SK-N-SH (cell line): ENCODE results near the gene CELA3B.
"Not testable (repeated sequence)": the region's sequence is repeated elsewhere in the genome, so short reads cannot be mapped to it uniquely, and the experiment has no call there.

Experiments used
- CHD2 ChIP-seq: fragments of 150-350 bp; IDR thresholded peaks from 2 replicates; pipeline ENCODE4 v1.6.1; 2018; ENCODE audit warnings: low read length; ENCODE audit not compliant: partially characterized antibody
- EP300 ChIP-seq, 2 experiments: IDR thresholded peaks; 2 replicates each; pipeline versions ENCODE4 v1.4.0 to v1.6.1; 2012; ENCODE audit warnings: borderline replicate concordance in 1 of 2, low read depth in 1 of 2, low read length in 1 of 2
- EZH2phosphoT487 ChIP-seq: fragments of 200-600 bp; sonication (generic); IDR thresholded peaks from 2 replicates; pipeline ENCODE4 v1.6.1; 2017; ENCODE audit warnings: low read depth, mixed run types, mild to moderate bottlenecking, antibody characterized with exemption, moderate library complexity, borderline replicate concordance
- JUND ChIP-seq: IDR thresholded peaks from 2 replicates; pipeline ENCODE4 v1.4.0; 2012
- MXI1 ChIP-seq: IDR thresholded peaks from 2 replicates; pipeline ENCODE4 v1.6.1; 2012; ENCODE audit warnings: mild to moderate bottlenecking, low read depth, low read length, improper control_type of control experiment
- POLR2AphosphoS5 ChIP-seq: IDR thresholded peaks from 2 replicates; pipeline ENCODE4 v1.6.1; 2012; ENCODE audit warnings: low read depth, low read length
- RAD21 ChIP-seq: IDR thresholded peaks from 2 replicates; pipeline ENCODE4 v1.6.1; 2012; ENCODE audit warnings: mild to moderate bottlenecking, low read length
- RFX5 ChIP-seq: IDR thresholded peaks from 2 replicates; pipeline ENCODE4 v1.6.1; 2012; ENCODE audit warnings: mild to moderate bottlenecking, improper control_type of control experiment, low read length
- SMC3 ChIP-seq: IDR thresholded peaks from 2 replicates; pipeline ENCODE4 v1.6.1; 2012; ENCODE audit warnings: low read depth, low read length, improper control_type of control experiment
- TAF1 ChIP-seq: IDR thresholded peaks from 2 replicates; pipeline ENCODE4 v1.6.1; 2012; ENCODE audit warnings: low read depth, mild to moderate bottlenecking, low read length, moderate library complexity, borderline replicate concordance
- TEAD4 ChIP-seq: IDR thresholded peaks from 2 replicates; pipeline ENCODE4 v1.4.0; 2012; ENCODE audit warnings: mild to moderate bottlenecking, borderline replicate concordance; ENCODE audit not compliant: insufficient read depth
- YY1 ChIP-seq: IDR thresholded peaks from 2 replicates; pipeline ENCODE4 v1.4.0; 2012; ENCODE audit warnings: low read depth, mild to moderate bottlenecking
- TF ChIP-seq, protein P1 (sequence below): fragments of 200-600 bp; sonication (generic); IDR thresholded peaks from 2 replicates; pipeline ENCODE4 v1.6.1; 2017; ENCODE audit warnings: antibody characterized with exemption, mild to moderate bottlenecking, moderate library complexity

DNA sequence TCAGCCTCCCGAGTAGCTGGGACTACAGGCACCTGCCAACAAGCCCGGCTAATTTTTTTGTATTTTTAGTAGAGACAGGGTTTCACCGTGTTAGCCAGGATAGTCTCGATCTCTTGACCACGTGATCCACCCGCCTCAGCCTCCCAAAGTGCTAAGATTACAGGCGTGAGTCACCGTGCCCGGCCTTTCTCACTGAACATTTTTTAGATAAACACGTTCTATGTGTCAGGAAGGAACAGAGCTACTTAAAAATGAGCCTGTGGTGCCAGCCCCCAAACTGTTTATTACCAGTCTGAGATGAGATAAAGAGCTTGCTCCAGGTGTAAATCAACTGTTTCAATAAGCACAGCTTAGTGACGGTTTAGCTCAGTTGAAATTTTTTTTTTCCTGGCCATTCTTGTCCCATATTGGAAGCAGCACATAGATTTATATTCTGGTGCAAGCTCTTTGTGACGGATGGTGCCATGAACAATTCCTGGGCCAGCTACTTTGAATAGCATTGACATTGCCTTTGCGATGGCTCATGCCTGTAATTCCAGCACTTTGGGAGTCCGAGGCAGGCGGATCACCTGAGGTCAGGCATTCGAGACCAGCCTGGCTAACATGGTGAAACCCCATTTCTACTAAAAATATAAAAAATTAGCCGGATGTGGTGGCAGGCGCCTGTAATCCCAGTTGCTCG, 33.7 kb upstream of the CELA3B start:
- TF ChIP-seq, protein P1, sequence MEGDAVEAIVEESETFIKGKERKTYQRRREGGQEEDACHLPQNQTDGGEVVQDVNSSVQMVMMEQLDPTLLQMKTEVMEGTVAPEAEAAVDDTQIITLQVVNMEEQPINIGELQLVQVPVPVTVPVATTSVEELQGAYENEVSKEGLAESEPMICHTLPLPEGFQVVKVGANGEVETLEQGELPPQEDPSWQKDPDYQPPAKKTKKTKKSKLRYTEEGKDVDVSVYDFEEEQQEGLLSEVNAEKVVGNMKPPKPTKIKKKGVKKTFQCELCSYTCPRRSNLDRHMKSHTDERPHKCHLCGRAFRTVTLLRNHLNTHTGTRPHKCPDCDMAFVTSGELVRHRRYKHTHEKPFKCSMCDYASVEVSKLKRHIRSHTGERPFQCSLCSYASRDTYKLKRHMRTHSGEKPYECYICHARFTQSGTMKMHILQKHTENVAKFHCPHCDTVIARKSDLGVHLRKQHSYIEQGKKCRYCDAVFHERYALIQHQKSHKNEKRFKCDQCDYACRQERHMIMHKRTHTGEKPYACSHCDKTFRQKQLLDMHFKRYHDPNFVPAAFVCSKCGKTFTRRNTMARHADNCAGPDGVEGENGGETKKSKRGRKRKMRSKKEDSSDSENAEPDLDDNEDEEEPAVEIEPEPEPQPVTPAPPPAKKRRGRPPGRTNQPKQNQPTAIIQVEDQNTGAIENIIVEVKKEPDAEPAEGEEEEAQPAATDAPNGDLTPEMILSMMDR, result not testable (repeated sequence)
- TF ChIP-seq POLR2AphosphoS5; EZH2phosphoT487; TAF1; SMC3; EP300 (IDR thresholded peaks at IDR 0.05; ENCODE audit: borderline replicate concordance in 1 of 2, low read depth in 1 of 2, low read length in 1 of 2); RFX5; JUND; CHD2; TEAD4; MXI1; YY1; RAD21: not testable (repeated sequence)
